ENCODE results near the gene UBR1. TPM values are rescaled to one million over a fixed set of nuclear protein-coding genes. Genes with fewer than 3 reads are reported as not detected.

Gene UBR1
- total and polyA plus RNA-seq, 3 donors from 2014 or later, result 21.3 to 40.7 (median 36.5) TPM

GRCh38 chr15:43086551-43086950, 19.3 kb downstream of the UBR1 start:
- Histone ChIP-seq H3K4me1 (peaks cover 30% of the 10 kb centered on the region), H3K4me3 (no peak overlapping the region), H3K36me3 (ENCODE audit: low read depth, missing control alignments) (no peaks in the 10 kb centered on the region), H3K27me3 (no peaks in the 10 kb centered on the region), H3K9me3 (no peaks in the 10 kb centered on the region), H3K27ac (peak overlapping the region in 1 of 2 donors; percentile 44)
- no peak for DNase-seq
- WGBS, 2 donors, result 34 to 58% methylated on average over 1 of the region's 1 CpG
- TF ChIP-seq POLR2A (IDR thresholded peaks at IDR 0.05) (no peak), CTCF (IDR thresholded peaks at IDR 0.05) (no peak)
- intact Hi-C loops (cut with DNase I; ENCODE audit: low total_unique reads), result no loop called here

- intact Hi-C loops (cut with DNase I; ENCODE audit: low total_unique reads), result no loop called here
- no peak for DNase-seq
- TF ChIP-seq POLR2A (IDR thresholded peaks at IDR 0.05), result no peak
- no peak for TF ChIP-seq CTCF (IDR thresholded peaks at IDR 0.05)
- Histone ChIP-seq H3K27me3 (no peaks in the 10 kb centered on the region), H3K27ac (peak overlapping the region in 1 of 2 donors; percentile 76), H3K4me1 (peaks cover 30% of the 10 kb centered on the region), H3K36me3 (ENCODE audit: low read depth, missing control alignments) (no peaks in the 10 kb centered on the region), H3K4me3 (no peak overlapping the region), H3K9me3 (no peaks in the 10 kb centered on the region)
These were observed 19.9 kb downstream of the UBR1 start for GRCh38 chr15:43085921-43086320.

GRCh38 chr15:43082509-43082908, 23.3 kb downstream of the UBR1 start:
- WGBS, 2 donors, result 61 to 87% methylated on average over 1 of the region's 1 CpG
- DNase-seq, result no peak
- no peaks in the 10 kb centered on the region for H3K36me3 ChIP-seq (ENCODE audit: low read depth, missing control alignments)

GRCh38 chr15:43081283-43081682, 24.6 kb downstream of the UBR1 start:
- no peaks in the 10 kb centered on the region for H3K9me3 ChIP-seq
- 97% methylated on average over 7 of the region's 7 CpGs for WGBS, 2 donors
- no peak overlapping the region for H3K4me3 ChIP-seq
- no peak for DNase-seq
- no peaks in the 10 kb centered on the region for H3K36me3 ChIP-seq (ENCODE audit: low read depth, missing control alignments)
- no peaks in the 10 kb centered on the region for H3K27me3 ChIP-seq
- TF ChIP-seq POLR2A (IDR thresholded peaks at IDR 0.05) (no peak), CTCF (IDR thresholded peaks at IDR 0.05) (no peak)
- peaks cover 12% of the 10 kb centered on the region for H3K4me1 ChIP-seq
- intact Hi-C loops (cut with DNase I; ENCODE audit: low total_unique reads), result no loop called here
- no peak overlapping the region for H3K27ac ChIP-seq

More at GRCh38 chr15:43082509-43082908, 23.3 kb downstream of the UBR1 start:
- TF ChIP-seq CTCF (IDR thresholded peaks at IDR 0.05), result no peak
- no peak for TF ChIP-seq POLR2A (IDR thresholded peaks at IDR 0.05)
- intact Hi-C loops (cut with DNase I; ENCODE audit: low total_unique reads), result no loop called here
- no peaks in the 10 kb centered on the region for H3K27me3 ChIP-seq
- H3K9me3 ChIP-seq, result no peaks in the 10 kb centered on the region
- no peak overlapping the region for H3K4me3 ChIP-seq
- H3K27ac ChIP-seq, result no peak overlapping the region
- H3K4me1 ChIP-seq, result peaks cover 20% of the 10 kb centered on the region

GRCh38 chr15:43071451-43071850, 34.4 kb downstream of the UBR1 start:
- Histone ChIP-seq H3K27me3 (no peaks in the 10 kb centered on the region), H3K9me3 (no peaks in the 10 kb centered on the region), H3K4me1 (no peaks in the 10 kb centered on the region), H3K36me3 (ENCODE audit: low read depth, missing control alignments) (no peaks in the 10 kb centered on the region), H3K27ac (no peak overlapping the region), H3K4me3 (no peak overlapping the region)
- TF ChIP-seq CTCF (IDR thresholded peaks at IDR 0.05) (no peak), POLR2A (IDR thresholded peaks at IDR 0.05) (no peak)
- intact Hi-C loops (cut with DNase I; ENCODE audit: low total_unique reads), result no loop called here
- 87 to 91% methylated on average over 2 of the region's 2 CpGs for WGBS, 2 donors
- no peak for DNase-seq
